ENCODE results near the gene DNAH7. TPM values are rescaled to one million over a fixed set of nuclear protein-coding genes. Genes with fewer than 3 reads are reported as not detected.

DNAH7 gene
- total and polyA plus RNA-seq, 2 of the 4 experiments (the other 2 are of a cell fraction): 0.22 to 0.36 TPM

DNA sequence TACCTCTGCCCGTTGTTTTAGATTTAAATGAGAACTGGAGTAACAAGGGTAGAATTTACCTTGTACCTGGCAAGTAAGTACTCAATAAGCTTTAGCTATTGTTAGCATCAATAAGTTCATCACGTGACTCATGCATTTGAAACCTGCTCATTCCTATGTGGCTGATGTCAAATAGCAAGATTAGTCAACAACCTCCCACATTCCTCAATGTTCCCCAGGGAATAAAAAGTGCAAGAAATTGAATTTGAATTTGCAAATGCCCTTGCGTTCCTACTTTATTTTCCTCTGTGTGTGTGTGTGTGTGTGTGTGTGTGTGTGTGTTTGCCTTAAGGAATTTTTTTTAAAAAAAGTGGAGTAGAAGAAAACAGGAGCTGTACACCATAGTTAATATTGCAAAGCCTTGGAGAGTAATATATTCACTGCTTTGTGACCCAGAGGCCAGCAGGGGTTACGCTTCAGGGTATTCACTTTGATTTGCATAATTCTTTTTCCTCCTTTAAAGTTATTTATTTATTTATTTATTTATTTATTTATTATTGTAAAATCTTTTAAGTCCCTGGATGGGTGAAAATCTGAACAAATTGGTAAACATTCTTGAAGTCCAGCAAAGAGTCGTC lies 43.9 kb upstream of the DNAH7 start:
- Histone ChIP-seq H3K9me1 (ENCODE audit: insufficient read depth, low read length) (no peaks in the 10 kb centered on the region), H2BK120ac (ENCODE audit: low read depth, low read length) (no peak overlapping the region; the same call in 1 of the 2 replicates), H4K5ac (ENCODE audit: low read depth, low read length) (no peak overlapping the region; the same call in 1 of the 2 replicates), H4K8ac (ENCODE audit: low read depth in 2 of 2, low read length in 2 of 2) (0 out of 4 replicates have a peak overlapping the region, but pooled peaks of 1 of the 2 experiments have one; percentile 76), H4K20me1 (ENCODE audit: insufficient read depth, low read length) (no peaks in the 10 kb centered on the region), H2BK20ac (ENCODE audit: low read depth, low read length) (peak overlapping the region; percentile 63; the same call in 1 of the 2 replicates), H4K91ac (ENCODE audit: insufficient read depth, low read depth, low read length) (no peak overlapping the region), H2BK5ac (ENCODE audit: low read depth, low read length, poor library complexity, severe bottlenecking) (peak overlapping the region; percentile 52), H3K27ac (ENCODE audit: insufficient read depth, low read length) (no peak overlapping the region), H3K14ac (replicated peaks; ENCODE audit: low read depth, low read length) (0 out of 2 replicates have a peak overlapping the region, but pooled peaks have one; percentile 5), H3K79me1 (ENCODE audit: low read depth in 1 of 2, low read length in 2 of 2) (no peaks in the 10 kb centered on the region), H3K4ac (ENCODE audit: low read depth, low read length) (peak overlapping the region; percentile 26; the same call in 1 of the 2 replicates), H2AK5ac (ENCODE audit: low read depth, low read length) (no peak overlapping the region), H3K36me3 (ENCODE audit: control insufficient read depth, insufficient read depth, low read length) (no peaks in the 10 kb centered on the region), H2AK9ac (replicated peaks; ENCODE audit: low read depth, low read length, poor library complexity) (no peak overlapping the region), H2AFZ (replicated peaks; ENCODE audit: low read length, poor library complexity) (no peak overlapping the region), H3K9ac (ENCODE audit: low read depth, low read length) (no peak overlapping the region), H2BK15ac (ENCODE audit: low read depth, low read length) (no peak overlapping the region; the same call in 2 of the 3 replicates), H3K56ac (ENCODE audit: extremely low read depth, insufficient read depth, low read length) (no peak overlapping the region), H3K4me2 (ENCODE audit: low read depth, low read length) (peak overlapping the region; percentile 99; the same call in 1 of the 2 replicates), H3K4me1 (ENCODE audit: control insufficient read depth, insufficient read depth, low read length) (peaks cover 6% of the 10 kb centered on the region), H3K9me3 (ENCODE audit: control insufficient read depth, insufficient read depth, low read length) (no peaks in the 10 kb centered on the region), H3K4me3 (ENCODE audit: insufficient read depth, low read depth, low read length) (no peak overlapping the region), H3K18ac (ENCODE audit: low read depth, low read length) (no peak overlapping the region), H3K27me3 (ENCODE audit: control insufficient read depth, insufficient read depth, low read length) (no peaks in the 10 kb centered on the region), H3K23ac (ENCODE audit: low read depth, low read length) (no peak overlapping the region)
- intact Hi-C loops (cut with micrococcal nuclease) (no loop called here), in situ Hi-C loops (cut with MboI; ENCODE audit: low sequenced_read_pairs) (no loop called here), dilution Hi-C loops (cut with HindIII; ENCODE audit: low sequenced_read_pairs, unreplicated experiment) (no loop called here)
- ChIA-PET CTCF (no interaction called here), POLR2A (ENCODE audit: unreplicated experiment) (no interaction called here)
- peak; percentile 42 for ATAC-seq (ENCODE audit: low read depth)
- BruUV-seq (replicated peaks): no TSS peak
- WGBS, 2 experiments (ENCODE audit: extremely low coverage in 2 of 2, insufficient read length in 1 of 2): no CpG with 5 or more reads among the region's 5 CpGs
- no peak for TF ChIP-seq NFE2L2 (IDR thresholded peaks at IDR 0.05; ENCODE audit: low read depth, low read length)
- TF ChIP-seq MAFK (IDR thresholded peaks at IDR 0.05; ENCODE audit: low read depth, low read length): no peak
- no peak for TF ChIP-seq RFX5 (IDR thresholded peaks at IDR 0.05; ENCODE audit: low read depth, low read length)
- TF ChIP-seq MXI1 (IDR thresholded peaks at IDR 0.05; ENCODE audit: borderline replicate concordance, low read depth, low read length): no peak
- TF ChIP-seq, protein P1, sequence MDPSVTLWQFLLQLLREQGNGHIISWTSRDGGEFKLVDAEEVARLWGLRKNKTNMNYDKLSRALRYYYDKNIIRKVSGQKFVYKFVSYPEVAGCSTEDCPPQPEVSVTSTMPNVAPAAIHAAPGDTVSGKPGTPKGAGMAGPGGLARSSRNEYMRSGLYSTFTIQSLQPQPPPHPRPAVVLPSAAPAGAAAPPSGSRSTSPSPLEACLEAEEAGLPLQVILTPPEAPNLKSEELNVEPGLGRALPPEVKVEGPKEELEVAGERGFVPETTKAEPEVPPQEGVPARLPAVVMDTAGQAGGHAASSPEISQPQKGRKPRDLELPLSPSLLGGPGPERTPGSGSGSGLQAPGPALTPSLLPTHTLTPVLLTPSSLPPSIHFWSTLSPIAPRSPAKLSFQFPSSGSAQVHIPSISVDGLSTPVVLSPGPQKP (IDR thresholded peaks at IDR 0.05; ENCODE audit: borderline replicate concordance, low read depth, low read length): no peak
- TF ChIP-seq SMC3 (IDR thresholded peaks at IDR 0.05; ENCODE audit: low read depth, low read length): no peak
- TF ChIP-seq MAZ (IDR thresholded peaks at IDR 0.05; ENCODE audit: borderline replicate concordance, low read depth, low read length): no peak
- TF ChIP-seq, protein P2, sequence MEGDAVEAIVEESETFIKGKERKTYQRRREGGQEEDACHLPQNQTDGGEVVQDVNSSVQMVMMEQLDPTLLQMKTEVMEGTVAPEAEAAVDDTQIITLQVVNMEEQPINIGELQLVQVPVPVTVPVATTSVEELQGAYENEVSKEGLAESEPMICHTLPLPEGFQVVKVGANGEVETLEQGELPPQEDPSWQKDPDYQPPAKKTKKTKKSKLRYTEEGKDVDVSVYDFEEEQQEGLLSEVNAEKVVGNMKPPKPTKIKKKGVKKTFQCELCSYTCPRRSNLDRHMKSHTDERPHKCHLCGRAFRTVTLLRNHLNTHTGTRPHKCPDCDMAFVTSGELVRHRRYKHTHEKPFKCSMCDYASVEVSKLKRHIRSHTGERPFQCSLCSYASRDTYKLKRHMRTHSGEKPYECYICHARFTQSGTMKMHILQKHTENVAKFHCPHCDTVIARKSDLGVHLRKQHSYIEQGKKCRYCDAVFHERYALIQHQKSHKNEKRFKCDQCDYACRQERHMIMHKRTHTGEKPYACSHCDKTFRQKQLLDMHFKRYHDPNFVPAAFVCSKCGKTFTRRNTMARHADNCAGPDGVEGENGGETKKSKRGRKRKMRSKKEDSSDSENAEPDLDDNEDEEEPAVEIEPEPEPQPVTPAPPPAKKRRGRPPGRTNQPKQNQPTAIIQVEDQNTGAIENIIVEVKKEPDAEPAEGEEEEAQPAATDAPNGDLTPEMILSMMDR (conservative IDR thresholded peaks at IDR 0.05; ENCODE audit: low read depth, low read length): no peak
- TF ChIP-seq BHLHE40 (IDR thresholded peaks at IDR 0.05; ENCODE audit: low read depth, low read length): peak; percentile 52; the same call in 1 of the 2 replicates
- TF ChIP-seq, protein P3, sequence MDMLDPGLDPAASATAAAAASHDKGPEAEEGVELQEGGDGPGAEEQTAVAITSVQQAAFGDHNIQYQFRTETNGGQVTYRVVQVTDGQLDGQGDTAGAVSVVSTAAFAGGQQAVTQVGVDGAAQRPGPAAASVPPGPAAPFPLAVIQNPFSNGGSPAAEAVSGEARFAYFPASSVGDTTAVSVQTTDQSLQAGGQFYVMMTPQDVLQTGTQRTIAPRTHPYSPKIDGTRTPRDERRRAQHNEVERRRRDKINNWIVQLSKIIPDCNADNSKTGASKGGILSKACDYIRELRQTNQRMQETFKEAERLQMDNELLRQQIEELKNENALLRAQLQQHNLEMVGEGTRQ (IDR thresholded peaks at IDR 0.05; ENCODE audit: low read depth, low read length): peak; percentile 79
- DNase-seq: peak; percentile 81

All from IMR-90 (cell line).